HG02943 (cell line): ENCODE data around the gene TROAP.
"Not testable (repeated sequence)": the region's sequence is repeated elsewhere in the genome, so short reads cannot be mapped to it uniquely, and the experiment has no call there.

Experiments
- ATAC-seq: cut with Tn5 transposase; IDR thresholded peaks from one replicate; pipeline ENCODE4 v1.9.1; 2021; ENCODE audit warnings: mild to moderate bottlenecking, low read depth, moderate library complexity; ENCODE audit not compliant: unreplicated experiment

TROAP gene

DNA sequence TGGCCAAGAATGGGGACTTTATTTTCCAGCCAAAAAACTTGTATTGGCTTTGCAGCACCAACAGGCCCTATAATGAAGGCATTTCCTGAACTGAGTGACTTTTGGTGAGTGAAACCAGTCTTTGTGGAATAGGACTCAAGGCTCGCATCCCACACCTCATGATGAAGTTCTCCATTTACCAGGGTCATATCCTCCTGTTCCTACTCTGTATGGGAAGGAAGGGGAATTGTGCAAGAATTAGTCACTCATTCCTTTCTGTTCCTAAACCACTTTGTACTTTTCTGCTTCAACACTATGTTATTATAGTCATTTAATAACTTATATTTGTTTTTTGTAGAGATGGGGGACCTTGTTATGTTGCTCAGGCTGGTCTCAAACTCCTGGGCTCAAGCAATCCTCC, 41.9 kb downstream of the TROAP start:
- no peak for ATAC-seq

GRCh38 chr12:49365542-49365941, 42.5 kb downstream of the TROAP start:
- ATAC-seq: no peak

- peak; percentile 15 for ATAC-seq
Observed at GRCh38 chr12:49366096-49366651, 43.1 kb downstream of the TROAP start.

- ATAC-seq: peak; percentile 55
Observed at GRCh38 chr12:49366652-49367380, 43.8 kb downstream of the TROAP start.

DNA sequence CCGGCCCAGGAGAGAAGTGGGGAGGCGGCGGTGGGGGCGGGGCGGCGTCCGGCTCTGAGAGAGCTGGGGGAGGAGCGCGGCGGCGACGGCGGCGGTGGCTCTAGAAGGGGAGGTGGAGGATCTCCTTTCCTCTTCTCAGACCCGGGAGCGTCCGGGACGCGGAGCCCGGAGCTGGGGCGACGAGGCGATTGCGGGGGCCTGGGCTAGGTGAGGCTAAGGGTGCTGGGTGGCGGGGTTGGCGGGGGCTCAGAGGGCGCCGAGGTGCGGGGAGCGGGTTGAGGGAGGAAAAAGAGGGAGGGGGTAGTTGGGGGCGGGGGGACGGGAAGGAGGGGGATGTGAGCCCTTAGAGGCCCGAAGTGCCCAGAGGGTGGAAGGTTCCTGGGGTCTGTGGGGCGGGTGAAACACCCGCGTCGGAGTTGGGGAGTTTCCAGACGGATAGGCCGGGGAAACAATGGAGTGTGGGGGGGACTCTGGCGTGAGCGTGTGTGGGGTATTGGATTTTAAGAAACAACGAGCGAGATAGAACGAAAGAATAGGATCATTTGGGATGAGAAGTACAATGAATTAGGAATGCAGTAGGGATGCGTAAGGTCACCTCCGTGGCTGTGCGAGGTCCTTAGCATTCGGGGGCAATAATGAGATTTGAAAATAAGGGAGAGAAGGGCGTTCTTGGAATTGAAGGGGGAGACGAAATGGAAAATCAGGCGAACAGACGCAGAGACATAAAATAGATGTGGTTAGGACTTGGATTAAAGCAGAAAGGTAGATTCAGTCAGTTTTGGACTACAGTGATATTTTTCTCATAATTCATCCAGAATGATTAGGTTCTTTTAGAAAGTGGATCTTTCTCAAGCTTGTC, 44.6 kb downstream of the TROAP start, which contains the start of gene SPATS2:
TSS of gene SPATS2 (plus strand) at position 82 of the 859 bp plus-strand sequence. CDS start 93,551 bp downstream, outside the sequence.
- no peak for ATAC-seq

GRCh38 chr12:49368240-49368600, 45.2 kb downstream of the TROAP start:
- ATAC-seq: no peak

DNA sequence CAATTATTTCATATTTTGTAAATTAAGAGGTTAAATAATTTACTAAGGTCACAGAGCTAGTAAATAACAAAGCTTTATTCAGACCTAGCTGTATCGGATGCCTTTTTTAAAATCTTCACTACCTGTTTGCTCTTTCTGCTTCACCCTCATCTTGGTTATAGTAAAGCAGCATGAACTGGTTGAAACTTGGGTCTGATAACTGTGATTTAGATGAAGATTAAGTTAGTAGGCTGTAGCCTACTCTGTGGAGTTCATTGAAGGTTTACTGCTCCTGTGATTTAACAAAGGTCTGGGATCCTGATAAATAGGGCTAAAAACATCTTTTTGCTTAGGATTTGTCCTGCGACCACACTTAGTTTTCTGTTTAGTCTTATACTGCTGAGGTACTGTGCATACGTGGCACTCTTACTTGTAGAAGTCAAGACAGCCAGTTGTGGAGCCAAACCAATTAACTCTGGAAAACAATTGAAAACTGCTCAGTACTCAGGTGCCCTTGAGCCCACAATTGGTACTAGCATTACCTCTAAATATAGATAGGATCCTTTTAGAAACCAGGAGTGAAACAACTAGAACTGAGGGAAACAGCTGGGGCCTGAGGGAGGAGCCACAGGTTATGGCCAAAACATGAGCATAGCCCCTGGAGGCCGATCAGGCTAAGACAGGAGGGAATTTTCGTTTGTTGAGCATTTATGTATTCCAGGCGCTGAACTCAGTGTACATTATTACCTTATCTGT, 46.5 kb downstream of the TROAP start:
- no peak for ATAC-seq

DNA sequence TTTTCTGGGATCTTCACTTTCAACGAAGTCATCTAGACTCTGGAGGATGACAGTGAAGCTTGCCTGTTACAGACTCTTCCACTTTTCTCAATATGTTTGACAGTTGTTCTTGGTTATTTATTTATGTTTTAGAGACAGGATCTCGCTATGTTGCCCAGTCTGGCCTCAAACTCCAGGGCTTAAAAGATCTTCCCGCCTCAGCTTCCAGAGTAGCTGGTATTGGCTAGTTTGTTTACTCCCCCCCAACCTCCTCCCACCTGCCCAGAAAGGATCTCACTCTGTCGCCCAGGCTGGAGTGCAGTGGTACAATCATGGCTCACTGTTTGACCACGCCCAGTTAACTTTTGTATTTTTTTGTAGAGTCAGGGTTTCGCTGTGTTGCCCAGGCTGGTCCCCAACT, 47.5 kb downstream of the TROAP start:
- ATAC-seq: no peak

DNA sequence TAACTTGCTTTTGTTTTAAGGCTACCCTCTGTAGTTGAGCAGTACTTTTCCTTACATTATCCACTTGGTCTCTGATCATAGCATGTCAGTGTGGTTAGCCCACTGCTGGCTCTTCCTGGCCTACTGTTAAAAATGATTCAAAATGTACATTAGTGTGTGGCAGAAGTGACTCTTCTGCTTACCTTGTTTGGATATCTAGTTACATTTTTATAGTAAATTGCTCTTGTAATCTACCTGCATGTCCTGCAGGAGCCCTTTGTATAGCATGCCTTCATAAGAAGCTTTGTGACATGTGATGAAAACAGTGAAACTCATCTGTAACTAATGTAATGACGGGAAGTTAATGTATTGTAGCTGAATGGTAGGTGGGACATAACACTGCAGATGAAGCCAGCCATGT, 52.4 kb downstream of the TROAP start:
- no peak for ATAC-seq

GRCh38 chr12:49377386-49377785, 54.3 kb downstream of the TROAP start:
- ATAC-seq: no peak

- not testable (repeated sequence) for ATAC-seq
Observed at GRCh38 chr12:49380184-49380583, 57.1 kb downstream of the TROAP start.
